H1 (cell line): ENCODE data around the gene GFM1. TPM values are rescaled to one million over a fixed set of nuclear protein-coding genes. Genes with fewer than 3 reads are reported as not detected.

ENCODE experiments used
- CTCF ChIA-PET: fragments of 300-600 bp; sonication (Branson Sonifier 250); formaldehyde crosslinking; loops from one replicate; lab custom pipeline; 2021; ENCODE audit not compliant: partially characterized antibody; lab: Charles Lee
- POLR2A ChIA-PET: fragments of 300-600 bp; sonication (Branson Sonifier 250); formaldehyde crosslinking; loops from one replicate; lab custom pipeline; 2021; ENCODE audit warnings: inconsistent platforms; ENCODE audit not compliant: partially characterized antibody; lab: Charles Lee
- DNase-seq, 2 experiments: peaks; one replicate each; pipeline versions ENCODE4 v3.0.0 to v3.0.0-alpha.2; 2010 to 2022; ENCODE audit warnings: low spot score in 2 of 2, low read depth in 1 of 2, mixed read lengths in 1 of 2
- FAIRE-seq: peaks from 2 replicates; lab custom pipeline; 2011; peaks lifted over from hg19 to GRCh38; lab: Jason Lieb, UNC
- H2AFZ ChIP-seq: 2 replicates; pipeline ENCODE4 v1.8.1; 2012; ENCODE audit warnings: low read length, inconsistent platforms
- H2AK5ac ChIP-seq: 2 replicates; pipeline ENCODE4 v1.6.1; 2013; ENCODE audit warnings: low read depth, low read length
- H2BK120ac ChIP-seq: replicated peaks from 2 replicates; pipeline ENCODE3; 2013; ENCODE audit warnings: low read depth, low read length, inconsistent platforms
- H2BK12ac ChIP-seq: 2 replicates; pipeline ENCODE4 v1.6.1; 2013; ENCODE audit warnings: low read depth, low read length
- H2BK15ac ChIP-seq: 2 replicates; pipeline ENCODE4 v1.6.1; 2013; ENCODE audit warnings: low read length
- H2BK20ac ChIP-seq: 2 replicates; pipeline ENCODE4 v1.6.1; 2013; ENCODE audit warnings: low read length
- H2BK5ac ChIP-seq: 2 replicates; pipeline ENCODE4 v1.6.1; 2013; ENCODE audit warnings: low read depth, low read length
- H3K14ac ChIP-seq: 2 replicates; pipeline ENCODE4 v1.6.1; 2013; ENCODE audit warnings: inconsistent platforms; ENCODE audit not compliant: insufficient read length
- H3K18ac ChIP-seq: 2 replicates; pipeline ENCODE4 v1.6.1; 2013; ENCODE audit warnings: low read length; ENCODE audit errors: extremely low read depth
- H3K23ac ChIP-seq: 2 replicates; pipeline ENCODE4 v1.6.1; 2013; ENCODE audit warnings: inconsistent platforms; ENCODE audit not compliant: insufficient read length
- H3K23me2 ChIP-seq: 2 replicates; pipeline ENCODE4 v1.6.1; 2013; ENCODE audit warnings: low read depth, low read length
- H3K27ac ChIP-seq: 2 replicates; pipeline ENCODE4 v1.6.1; 2011; ENCODE audit warnings: low read depth, low read length, inconsistent platforms
- H3K27me3 ChIP-seq, 4 experiments: replicated peaks in 1 of 4; 1 replicate in 1 of 4; 2 replicates in 3 of 4; pipeline versions ENCODE4 v1.6.1 to v1.8.1; 2011 to 2013; ENCODE audit warnings: low read length in 3 of 4, mild to moderate bottlenecking in 3 of 4, inconsistent platforms in 2 of 4, mixed read lengths in 2 of 4, moderate library complexity in 1 of 4; ENCODE audit not compliant: control insufficient read depth in 3 of 4, insufficient read depth in 3 of 4; ENCODE audit errors: extremely low read depth in 1 of 4
- H3K36me3 ChIP-seq, 4 experiments: 2 replicates each; pipeline versions ENCODE4 v1.6.1 to v1.8.1; 2011 to 2013; ENCODE audit warnings: mild to moderate bottlenecking in 4 of 4, low read length in 3 of 4, moderate library complexity in 2 of 4, control low read depth in 1 of 4, inconsistent platforms in 1 of 4; ENCODE audit not compliant: insufficient read depth in 4 of 4, control insufficient read depth in 2 of 4
- H3K4ac ChIP-seq: replicated peaks from 2 replicates; pipeline ENCODE3; 2013; ENCODE audit warnings: low read length, low read depth, mixed read lengths, inconsistent platforms; ENCODE audit not compliant: insufficient read length
- H3K4me1 ChIP-seq, 4 experiments: replicated peaks in 1 of 4; 1 replicate in 1 of 4; 2 replicates in 3 of 4; pipeline versions ENCODE4 v1.6.1 to v1.8.1; 2011 to 2013; ENCODE audit warnings: low read length in 3 of 4, inconsistent platforms in 2 of 4, mixed read lengths in 1 of 4; ENCODE audit not compliant: insufficient read depth in 4 of 4, control insufficient read depth in 3 of 4
- H3K4me2 ChIP-seq, 2 experiments: 2 replicates each; pipeline versions ENCODE4 v1.6.1 to v1.8.1; 2011 to 2013; ENCODE audit warnings: low read depth in 2 of 2, low read length in 2 of 2, control low read depth in 1 of 2, inconsistent platforms in 1 of 2, mild to moderate bottlenecking in 1 of 2; ENCODE audit not compliant: insufficient read depth in 1 of 2
- H3K4me3 ChIP-seq, 4 experiments: fragments of 200-600, 300-600 bp in 1 of 4; sonication (generic), shearing (Covaris generic), sonication (Bioruptor Twin) in 1 of 4; 2 replicates each; pipeline versions ENCODE4 v1.5.1 to v1.8.1; 2011 to 2016; ENCODE audit warnings: low read length in 4 of 4, low read depth in 3 of 4, control low read depth in 2 of 4, inconsistent platforms in 2 of 4, mild to moderate bottlenecking in 2 of 4, mixed read lengths in 1 of 4, moderate library complexity in 1 of 4; ENCODE audit not compliant: insufficient read depth in 2 of 4; ENCODE audit errors: extremely low read depth in 1 of 4
- H3K56ac ChIP-seq: replicated peaks from 2 replicates; pipeline ENCODE3; 2013; ENCODE audit warnings: low read depth, mild to moderate bottlenecking, mixed read lengths, low read length, inconsistent platforms; ENCODE audit not compliant: insufficient read length
- H3K79me1 ChIP-seq: 2 replicates; pipeline ENCODE4 v1.6.1; 2013; ENCODE audit warnings: low read depth, low read length, control low read depth
- H3K79me2 ChIP-seq, 2 experiments: 2 replicates each; pipeline versions ENCODE4 v1.6.1 to v1.8.1; 2012 to 2013; ENCODE audit warnings: low read length in 2 of 2, mild to moderate bottlenecking in 2 of 2, inconsistent platforms in 1 of 2; ENCODE audit not compliant: insufficient read depth in 2 of 2, control insufficient read depth in 1 of 2
- H3K9ac ChIP-seq, 4 experiments: replicated peaks in 1 of 4; 1 replicate in 1 of 4; 2 replicates in 3 of 4; pipeline versions ENCODE4 v1.6.1 to v1.8.1; 2011 to 2013; ENCODE audit warnings: low read depth in 3 of 4, low read length in 3 of 4, control low read depth in 2 of 4, mild to moderate bottlenecking in 2 of 4, moderate library complexity in 2 of 4, inconsistent platforms in 1 of 4; ENCODE audit errors: extremely low read depth in 1 of 4
- H3K9me3 ChIP-seq, 2 experiments: 2 replicates each; pipeline versions ENCODE4 v1.6.1 to v1.8.1; 2012 to 2013; ENCODE audit warnings: mild to moderate bottlenecking in 2 of 2, moderate library complexity in 2 of 2, control low read depth in 1 of 2, inconsistent platforms in 1 of 2, low read depth in 1 of 2, low read length in 1 of 2, mixed read lengths in 1 of 2; ENCODE audit not compliant: insufficient read depth in 2 of 2
- H4K20me1 ChIP-seq, 2 experiments: replicated peaks in 1 of 2; 2 replicates each; pipeline versions ENCODE3 to v1.8.1; 2011 to 2013; ENCODE audit warnings: inconsistent platforms in 2 of 2, low read length in 2 of 2, mild to moderate bottlenecking in 1 of 2; ENCODE audit not compliant: insufficient read depth in 2 of 2, control insufficient read depth in 1 of 2
- H4K5ac ChIP-seq: 2 replicates; pipeline ENCODE4 v1.6.1; 2013; ENCODE audit warnings: low read length, low read depth, mixed read lengths, inconsistent platforms; ENCODE audit not compliant: insufficient read length
- H4K8ac ChIP-seq: 2 replicates; pipeline ENCODE4 v1.8.0; 2013; ENCODE audit warnings: mild to moderate bottlenecking, moderate library complexity, low read length, inconsistent platforms; ENCODE audit not compliant: insufficient read depth; ENCODE audit errors: extremely low read depth
- H4K91ac ChIP-seq: replicated peaks from 2 replicates; pipeline ENCODE3; 2013; ENCODE audit warnings: low read length, mixed read lengths, inconsistent platforms; ENCODE audit not compliant: insufficient read length
- E2F6 ChIP-seq: IDR thresholded peaks from 2 replicates; pipeline ENCODE4 v1.6.1; 2012; ENCODE audit warnings: inconsistent platforms
- POLR2AphosphoS5 ChIP-seq: IDR thresholded peaks from 2 replicates; pipeline ENCODE4 v1.6.1; 2011; ENCODE audit warnings: low read depth, low read length
- RFX5 ChIP-seq: IDR thresholded peaks from 2 replicates; pipeline ENCODE4 v1.6.1; 2011; ENCODE audit warnings: low read depth, low read length, improper control_type of control experiment, borderline replicate concordance
- TAF7 ChIP-seq: optimal IDR thresholded peaks from 2 replicates; pipeline ENCODE3; 2011; ENCODE audit warnings: low read depth, mild to moderate bottlenecking, inconsistent platforms, low read length, moderate library complexity, borderline replicate concordance
- WGBS, 2 experiments: shearing (Covaris generic) in 1 of 2; methylation state at CpG; one replicate each; pipeline versions ENCODE4 v1.1.6 to v1.1.7; 2013 to 2015; ENCODE audit warnings: low lambda C conversion rate in 2 of 2, mixed read lengths in 2 of 2, inconsistent platforms in 1 of 2, low coverage in 1 of 2, missing lambda C conversion rate in 1 of 2; ENCODE audit not compliant: insufficient replicate concordance in 2 of 2, insufficient coverage in 1 of 2, insufficient read length in 1 of 2; ENCODE audit errors: extremely low coverage in 1 of 2, missing lambda C conversion rate in 1 of 2; 5-methylcytosine and 5-hydroxymethylcytosine counted together
- polyA plus RNA-seq, 7 experiments: library from polyadenylated mRNA; depleted of rRNA in 3 of 7; stranded (reverse) in 5 of 7; unstranded in 2 of 7; fragments of >200 nt in 5 of 7; fragments of 200-250 nt in 2 of 7; gene quantifications; 1 replicate in 5 of 7; 2 replicates in 1 of 7; 4 replicates in 1 of 7; pipeline versions ENCODE4 v1.2.1 to v1.2.3, GENCODE V29; 2011 to 2013; ENCODE audit warnings: missing spikeins in 2 of 7, mixed read lengths in 2 of 7
- total RNA-seq: library from RNA; stranded (reverse); fragmentation: NEBNext Ultra II Directional; extraction: Animal tissue kit (Norgen Biotek cat#: 25700); gene quantifications from 2 replicates; pipeline ENCODE4 v1.2.1, GENCODE V29; 2021

GFM1 gene
- total and polyA plus RNA-seq, 2 of the 8 experiments (the other 6 are each of a cell fraction or from before 2014, with no cell fraction given) = 10.9 to 45.3 TPM

GRCh38 chr3:158709666-158710083 lies 65.3 kb downstream of the GFM1 start:
- no peak overlapping the region for H3K4me2 ChIP-seq
- no peak overlapping the region for H3K18ac ChIP-seq
- H3K27me3 ChIP-seq = no peaks in the 10 kb centered on the region
- FAIRE-seq = no peak
- H3K79me2 ChIP-seq = no peaks in the 10 kb centered on the region
- H2BK20ac ChIP-seq = no peak overlapping the region
- H3K79me1 ChIP-seq = no peaks in the 10 kb centered on the region
- no peak overlapping the region for H3K4ac ChIP-seq
- H3K36me3 ChIP-seq = peaks cover 0 to 2% (median 0%) of the 10 kb centered on the region in 4 experiments; a peak in 1 of 8 replicates
- no peak overlapping the region for H4K5ac ChIP-seq
- no peak overlapping the region for H2BK15ac ChIP-seq
- H2AFZ ChIP-seq = no peak overlapping the region
- H3K9ac ChIP-seq = no peak overlapping the region
- ChIA-PET POLR2A (interaction anchor here (0.9 kb wide), 1 partner anchor 10 kb away, joined by 4 read pairs; no protein-coding TSS in a partner anchor), CTCF (interaction anchor here (0.9 to 2.1 kb wide), 3 partner anchors 14 to 37 kb away, joined by 4 to 9 read pairs (median 5); partner anchors contain the start of gene LXN)
- H3K56ac ChIP-seq = no peak overlapping the region
- no peak overlapping the region for H4K8ac ChIP-seq
- H2BK12ac ChIP-seq = no peak overlapping the region
- H3K9me3 ChIP-seq = no peaks in the 10 kb centered on the region
- no peak overlapping the region for H3K4me3 ChIP-seq
- no peak overlapping the region for H2BK5ac ChIP-seq
- WGBS, 2 experiments = 76% methylated on average over 4 of the region's 4 CpGs; no CpG with 5 or more reads in 1 of the 2 experiments
- no peak overlapping the region for H3K27ac ChIP-seq
- H2AK5ac ChIP-seq = no peak overlapping the region
- H3K23me2 ChIP-seq = no peaks in the 10 kb centered on the region
- no peak overlapping the region for H2BK120ac ChIP-seq
- no peak overlapping the region for H4K91ac ChIP-seq
- H3K4me1 ChIP-seq = no peaks in the 10 kb centered on the region; a peak in 1 of 7 replicates
- DNase-seq = no peak
- H4K20me1 ChIP-seq = peaks cover 0 to 2% of the 10 kb centered on the region in 2 experiments
- H3K23ac ChIP-seq = no peak overlapping the region
- H3K14ac ChIP-seq = no peak overlapping the region
- TF ChIP-seq TAF7 (no peak), POLR2AphosphoS5 (no peak), RFX5 (no peak), E2F6 (no peak)
